K562 (cell line): ENCODE measurements around the gene PAM. TPM values are rescaled to one million over a fixed set of nuclear protein-coding genes. Genes with fewer than 3 reads are reported as not detected.

Experiments used
- ATAC-seq: fragments of 200-7000 bp; cut with Tn5 transposase; 3 replicates; pipeline ENCODE4 v1.9.1; 2020; ENCODE audit warnings: moderate library complexity
- BruUV-seq: library from RNA; stranded (reverse); fragments of 400-500 nt; replicated peaks from 2 replicates; lab custom pipeline; 2021; lab: Mats Ljungman, UMichigan
- CTCF ChIA-PET: fragments of 300-600 bp; formaldehyde crosslinking; extraction: SDS; loops from one replicate; lab custom pipeline; 2021; ENCODE audit warnings: low intra/inter-chr PET ratio; lab: Yijun Ruan, JAX
- POLR2A ChIA-PET: fragments of 300-600, 350-650 bp; sonication (Branson Sonifier 250); formaldehyde crosslinking; extraction: SDS; loops from one replicate; lab custom pipeline; 2021; ENCODE audit warnings: antibody characterized with exemption, inconsistent platforms; lab: Yijun Ruan, JAX
- DNase-seq, 4 experiments: peaks; one replicate each; pipeline versions ENCODE4 v3.0.0 to v3.0.0-alpha.2; 2011 to 2018; ENCODE audit warnings: low spot score in 3 of 4, mixed read lengths in 3 of 4; ENCODE audit errors: extremely low read depth in 1 of 4
- FAIRE-seq: peaks from 2 replicates; lab custom pipeline; 2011; peaks lifted over from hg19 to GRCh38; lab: Jason Lieb, UNC
- H2AFZ ChIP-seq: 2 replicates; pipeline ENCODE4 v1.6.0; 2011; ENCODE audit warnings: low read depth, low read length, control low read depth, inconsistent platforms
- H3K27ac ChIP-seq: fragments of 200-600 bp; 3 replicates; pipeline ENCODE4 v1.8.0; 2011; ENCODE audit warnings: low read depth, mild to moderate bottlenecking, control low read depth, inconsistent platforms, low read length, moderate library complexity, mixed read lengths; ENCODE audit errors: extremely low read depth
- H3K27me3 ChIP-seq, 2 experiments: fragments of 300-600 bp in 1 of 2; 2 replicates in 1 of 2; 3 replicates in 1 of 2; pipeline versions ENCODE4 v1.6.0 to v1.8.0; 2011; ENCODE audit warnings: inconsistent platforms in 2 of 2, low read length in 2 of 2, mild to moderate bottlenecking in 1 of 2, mixed read lengths in 1 of 2, moderate library complexity in 1 of 2; ENCODE audit not compliant: control insufficient read depth in 2 of 2, insufficient read depth in 2 of 2
- H3K36me3 ChIP-seq: fragments of 300-600 bp; 3 replicates; pipeline ENCODE4 v1.8.0; 2011; ENCODE audit warnings: mild to moderate bottlenecking, low read length, inconsistent platforms; ENCODE audit not compliant: control insufficient read depth, insufficient read depth
- H3K4me1 ChIP-seq, 2 experiments: fragments of 200-600 bp in 1 of 2; replicated peaks in 1 of 2; 2 replicates in 1 of 2; 3 replicates in 1 of 2; pipeline versions ENCODE4 v1.5.1 to v1.8.0; 2011; ENCODE audit warnings: inconsistent platforms in 2 of 2, low read length in 2 of 2, mild to moderate bottlenecking in 1 of 2, mixed read lengths in 1 of 2, moderate library complexity in 1 of 2; ENCODE audit not compliant: control insufficient read depth in 2 of 2, insufficient read depth in 2 of 2
- H3K4me2 ChIP-seq: 2 replicates; pipeline ENCODE4 v1.6.1; 2011; ENCODE audit warnings: low read length, control low read depth, inconsistent platforms, mixed read lengths; ENCODE audit not compliant: insufficient read depth
- H3K4me3 ChIP-seq: fragments of 200-600 bp; sonication (generic), shearing (Covaris generic); 2 replicates; pipeline ENCODE4 v1.5.1; 2016; ENCODE audit warnings: control low read depth, inconsistent platforms
- H3K79me2 ChIP-seq: fragments of 200-600 bp; 3 replicates; pipeline ENCODE4 v1.8.0; 2011; ENCODE audit warnings: low read length, inconsistent platforms; ENCODE audit not compliant: control insufficient read depth, insufficient read depth
- H3K9ac ChIP-seq, 2 experiments: 2 replicates each; pipeline versions ENCODE4 v1.6.0 to v1.6.1; 2011; ENCODE audit warnings: low read depth in 2 of 2, low read length in 2 of 2, control low read depth in 1 of 2, inconsistent platforms in 1 of 2, mild to moderate bottlenecking in 1 of 2, mixed read lengths in 1 of 2; ENCODE audit not compliant: insufficient read depth in 1 of 2
- H3K9me1 ChIP-seq: one replicate; pipeline ENCODE4 v1.6.0; 2011; ENCODE audit warnings: inconsistent platforms, mild to moderate bottlenecking, low read length, moderate library complexity; ENCODE audit not compliant: control insufficient read depth, insufficient read depth
- H3K9me3 ChIP-seq: replicated peaks from 2 replicates; pipeline ENCODE4 v1.5.1; 2011; ENCODE audit warnings: low read depth, low read length, inconsistent platforms; ENCODE audit not compliant: control insufficient read depth, insufficient read depth
- H4K20me1 ChIP-seq: replicated peaks from 2 replicates; pipeline ENCODE4 v1.6.1; 2011; ENCODE audit warnings: low read length, inconsistent platforms, mixed read lengths; ENCODE audit not compliant: control insufficient read depth, insufficient read depth
- ARID1B ChIP-seq: fragments of 450-650 bp; IDR thresholded peaks from 2 replicates; pipeline ENCODE4 v1.6.1; 2016; ENCODE audit warnings: antibody characterized with exemption, mild to moderate bottlenecking, inconsistent platforms
- CLOCK ChIP-seq: fragments of 250-450 bp; sonication (Bioruptor Pico); IDR thresholded peaks from 2 replicates; pipeline ENCODE4 v1.4.0; 2020; ENCODE audit warnings: mild to moderate bottlenecking, moderate library complexity, borderline replicate concordance
- FUS ChIP-seq: fragments of 200-400 bp; formaldehyde crosslinking; optimal IDR thresholded peaks from 2 replicates; pipeline ENCODE3; 2017; ENCODE audit warnings: low read depth, low read length
- MAFK ChIP-seq: IDR thresholded peaks from 2 replicates; pipeline ENCODE4 v1.6.1; 2011; ENCODE audit warnings: low read length, improper control_type of control experiment
- MECOM ChIP-seq: fragments of 250-450 bp; sonication (Bioruptor Pico); IDR thresholded peaks from 2 replicates; pipeline ENCODE4 v1.8.0; 2022; ENCODE audit warnings: inconsistent platforms
- NR0B1 ChIP-seq: fragments of 450-650 bp; IDR thresholded peaks from one replicate; pipeline ENCODE4 v1.6.1; 2018; ENCODE audit warnings: mild to moderate bottlenecking, moderate library complexity; ENCODE audit not compliant: partially characterized antibody
- RB1 ChIP-seq: fragments of 450-650 bp; IDR thresholded peaks from 2 replicates; pipeline ENCODE4 v1.6.1; 2017; ENCODE audit warnings: low read depth, mild to moderate bottlenecking
- ZNF696 ChIP-seq: fragments of 250-450 bp; sonication (Bioruptor Pico); conservative IDR thresholded peaks from 2 replicates; pipeline ENCODE4 v1.4.0; 2020; ENCODE audit warnings: mild to moderate bottlenecking, moderate library complexity
- WGBS: fragments of 100-300 bp; shearing (Covaris generic); methylation state at CpG from one replicate; pipeline ENCODE4 v1.1.6; 2016; ENCODE audit warnings: low coverage, mixed read lengths; ENCODE audit not compliant: insufficient coverage; ENCODE audit errors: missing lambda C conversion rate; 5-methylcytosine and 5-hydroxymethylcytosine counted together
- in situ Hi-C: fragments of 300-500 bp; cut with MboI; formaldehyde crosslinking; loops from 4 replicates; pipeline ENCODE4 v1.15.0; 2018; ENCODE audit warnings: inconsistent platforms, mixed read lengths
- intact Hi-C: fragments of 100-400 bp; cut with micrococcal nuclease; formaldehyde crosslinking; loops from 2 replicates; pipeline ENCODE4 v1.14.2; 2022
- polyA plus RNA-seq, 8 experiments: library from polyadenylated mRNA; depleted of rRNA in 4 of 8; stranded (reverse) in 5 of 8; unstranded in 3 of 8; fragments of >200 nt; fragmentation: Nextera tagmentation in 2 of 8; fragmentation: Illumina TruSeq in 1 of 8; extraction: Ambion mirVana in 2 of 8; extraction: Trizol in 1 of 8; gene quantifications; 2 replicates each; pipeline versions ENCODE4 v1.2.1 to v1.2.3, GENCODE V29; 2011 to 2014; ENCODE audit warnings: inconsistent platforms in 1 of 8, missing spikeins in 1 of 8
- total RNA-seq, 7 experiments: library from RNA; depleted of rRNA in 6 of 7; stranded (reverse); fragments of >200 nt in 6 of 7; fragmentation: Illumina TruSeq in 2 of 7; extraction: Trizol in 2 of 7; gene quantifications; 2 replicates each; pipeline versions ENCODE4 v1.2.1 to v1.2.3, GENCODE V29; 2011 to 2021; ENCODE audit warnings: low replicate concordance in 1 of 7
- TF ChIP-seq, protein P1 (sequence below): fragments of 450-650 bp; IDR thresholded peaks from 2 replicates; pipeline ENCODE4 v1.6.1; 2016; ENCODE audit warnings: low read depth, mild to moderate bottlenecking, moderate library complexity
- TF ChIP-seq, protein P2 (sequence below), 2 experiments: fragments of 450-650 bp; IDR thresholded peaks; 2 replicates each; pipeline ENCODE4 v1.6.1; 2016
- TF ChIP-seq, protein P3 (sequence below): fragments of 250-450 bp; sonication (Bioruptor Pico); IDR thresholded peaks from 2 replicates; pipeline ENCODE4 v1.8.0; 2021; ENCODE audit warnings: moderate library complexity, mild to moderate bottlenecking, inconsistent platforms
- TF ChIP-seq, protein P4 (sequence below): sonication (generic); formaldehyde crosslinking; IDR thresholded peaks from 2 replicates; pipeline ENCODE4 v1.8.0; 2022; ENCODE audit warnings: mild to moderate bottlenecking, low read depth, missing genetic modification reagents
- TF ChIP-seq, protein P5 (sequence below): IDR thresholded peaks from 2 replicates; pipeline ENCODE4 v1.6.1; 2014; ENCODE audit warnings: antibody characterized with exemption

PAM gene
- total and polyA plus RNA-seq, 9 of the 15 experiments (the other 6 are each of a cell fraction or from before 2014, with no cell fraction given) = 0.39 to 3.1 (median 0.77) TPM

GRCh38 chr5:102981957-102982635, 227.0 kb downstream of the PAM start:
- Histone ChIP-seq H3K9ac (no peak overlapping the region), H3K9me3 (no peaks in the 10 kb centered on the region; the same call in none of the 2 replicates), H4K20me1 (no peaks in the 10 kb centered on the region), H3K79me2 (no peaks in the 10 kb centered on the region), H3K36me3 (no peaks in the 10 kb centered on the region), H2AFZ (no peak overlapping the region), H3K27ac (no peak overlapping the region), H3K9me1 (no peaks in the 10 kb centered on the region), H3K4me2 (no peak overlapping the region), H3K27me3 (no peaks in the 10 kb centered on the region), H3K4me1 (no peaks in the 10 kb centered on the region), H3K4me3 (no peak overlapping the region)
- 0% methylated on average over 3 of the region's 3 CpGs for whole genome bisulfite sequencing
- intact Hi-C loops = no loop called here
- CTCF ChIA-PET = no interaction called here
- no TSS peak for BruUV-seq
- FAIRE-seq (no peak), DNase-seq (no peak), ATAC-seq (no peak)
- POLR2A ChIA-PET = no interaction called here
- in situ Hi-C loops = no loop called here
- TF ChIP-seq CLOCK (no peak), ZNF696 (CRISPR knock-in tag) (no peak), MAFK (no peak), MECOM (CRISPR knock-in tag) (no peak), FUS (no peak), ARID1B (no peak), NR0B1 (no peak), RB1 (no peak)
- TF ChIP-seq, protein P1, sequence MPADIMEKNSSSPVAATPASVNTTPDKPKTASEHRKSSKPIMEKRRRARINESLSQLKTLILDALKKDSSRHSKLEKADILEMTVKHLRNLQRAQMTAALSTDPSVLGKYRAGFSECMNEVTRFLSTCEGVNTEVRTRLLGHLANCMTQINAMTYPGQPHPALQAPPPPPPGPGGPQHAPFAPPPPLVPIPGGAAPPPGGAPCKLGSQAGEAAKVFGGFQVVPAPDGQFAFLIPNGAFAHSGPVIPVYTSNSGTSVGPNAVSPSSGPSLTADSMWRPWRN = no peak
- TF ChIP-seq, protein P2, sequence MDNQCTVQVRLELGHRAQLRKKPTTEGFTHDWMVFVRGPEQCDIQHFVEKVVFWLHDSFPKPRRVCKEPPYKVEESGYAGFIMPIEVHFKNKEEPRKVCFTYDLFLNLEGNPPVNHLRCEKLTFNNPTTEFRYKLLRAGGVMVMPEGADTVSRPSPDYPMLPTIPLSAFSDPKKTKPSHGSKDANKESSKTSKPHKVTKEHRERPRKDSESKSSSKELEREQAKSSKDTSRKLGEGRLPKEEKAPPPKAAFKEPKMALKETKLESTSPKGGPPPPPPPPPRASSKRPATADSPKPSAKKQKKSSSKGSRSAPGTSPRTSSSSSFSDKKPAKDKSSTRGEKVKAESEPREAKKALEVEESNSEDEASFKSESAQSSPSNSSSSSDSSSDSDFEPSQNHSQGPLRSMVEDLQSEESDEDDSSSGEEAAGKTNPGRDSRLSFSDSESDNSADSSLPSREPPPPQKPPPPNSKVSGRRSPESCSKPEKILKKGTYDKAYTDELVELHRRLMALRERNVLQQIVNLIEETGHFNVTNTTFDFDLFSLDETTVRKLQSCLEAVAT (IDR thresholded peaks at IDR 0.05) = no peak
- TF ChIP-seq, protein P3, sequence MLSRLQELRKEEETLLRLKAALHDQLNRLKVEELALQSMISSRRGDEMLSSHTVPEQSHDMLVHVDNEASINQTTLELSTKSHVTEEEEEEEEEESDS = no peak
- TF ChIP-seq, protein P4, sequence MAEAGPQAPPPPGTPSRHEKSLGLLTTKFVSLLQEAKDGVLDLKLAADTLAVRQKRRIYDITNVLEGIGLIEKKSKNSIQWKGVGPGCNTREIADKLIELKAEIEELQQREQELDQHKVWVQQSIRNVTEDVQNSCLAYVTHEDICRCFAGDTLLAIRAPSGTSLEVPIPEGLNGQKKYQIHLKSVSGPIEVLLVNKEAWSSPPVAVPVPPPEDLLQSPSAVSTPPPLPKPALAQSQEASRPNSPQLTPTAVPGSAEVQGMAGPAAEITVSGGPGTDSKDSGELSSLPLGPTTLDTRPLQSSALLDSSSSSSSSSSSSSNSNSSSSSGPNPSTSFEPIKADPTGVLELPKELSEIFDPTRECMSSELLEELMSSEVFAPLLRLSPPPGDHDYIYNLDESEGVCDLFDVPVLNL (CRISPR knock-in tag) = no peak
- TF ChIP-seq, protein P5, sequence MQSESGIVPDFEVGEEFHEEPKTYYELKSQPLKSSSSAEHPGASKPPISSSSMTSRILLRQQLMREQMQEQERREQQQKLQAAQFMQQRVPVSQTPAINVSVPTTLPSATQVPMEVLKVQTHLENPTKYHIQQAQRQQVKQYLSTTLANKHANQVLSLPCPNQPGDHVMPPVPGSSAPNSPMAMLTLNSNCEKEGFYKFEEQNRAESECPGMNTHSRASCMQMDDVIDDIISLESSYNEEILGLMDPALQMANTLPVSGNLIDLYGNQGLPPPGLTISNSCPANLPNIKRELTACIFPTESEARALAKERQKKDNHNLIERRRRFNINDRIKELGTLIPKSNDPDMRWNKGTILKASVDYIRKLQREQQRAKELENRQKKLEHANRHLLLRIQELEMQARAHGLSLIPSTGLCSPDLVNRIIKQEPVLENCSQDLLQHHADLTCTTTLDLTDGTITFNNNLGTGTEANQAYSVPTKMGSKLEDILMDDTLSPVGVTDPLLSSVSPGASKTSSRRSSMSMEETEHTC = no peak
